Right renal cortex interstitium (tissue), 3 donors: ENCODE results near the gene SSMEM1. TPM values are rescaled to one million over a fixed set of nuclear protein-coding genes. Genes with fewer than 3 reads are reported as not detected.
"Not testable (repeated sequence)": the region's sequence is repeated elsewhere in the genome, so short reads cannot be mapped to it uniquely, and the experiment has no call there.

Experiments used
- DNase-seq, 3 donors: peaks; one replicate each; pipeline ENCODE4 v3.0.0-alpha.2; 2013; ENCODE audit warnings: low read depth in 3 of 3, low spot score in 2 of 3
- polyA plus RNA-seq, 3 donors: library from polyadenylated mRNA; unstranded; fragments of 120-200 nt; gene quantifications; one replicate each; pipeline ENCODE4 v1.2.1, GENCODE V29; 2013; ENCODE audit not compliant: insufficient read length in 3 of 3

SSMEM1 gene
- polyA plus RNA-seq, 3 donors: not detected

DNA sequence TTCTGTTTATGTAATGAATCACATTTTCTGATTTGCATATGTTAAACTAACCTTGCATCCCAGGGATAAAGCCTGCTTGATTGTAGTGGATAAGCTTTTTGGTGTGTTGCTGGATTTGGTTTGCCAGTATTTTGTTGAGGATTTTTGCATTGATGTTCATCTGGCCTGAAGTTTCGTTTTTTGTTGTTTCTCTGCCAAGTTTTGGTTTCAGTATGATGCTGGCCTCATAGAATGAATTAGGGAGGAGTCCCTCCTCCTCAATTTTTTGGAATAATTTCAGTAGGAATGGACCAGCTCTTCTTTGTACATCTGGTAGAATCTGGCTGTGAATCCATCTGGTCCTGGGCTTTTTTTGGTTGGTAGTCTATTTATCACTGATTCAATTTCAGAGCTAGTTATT, 35.8 kb downstream of the SSMEM1 start:
- not testable (repeated sequence) for DNase-seq

DNA sequence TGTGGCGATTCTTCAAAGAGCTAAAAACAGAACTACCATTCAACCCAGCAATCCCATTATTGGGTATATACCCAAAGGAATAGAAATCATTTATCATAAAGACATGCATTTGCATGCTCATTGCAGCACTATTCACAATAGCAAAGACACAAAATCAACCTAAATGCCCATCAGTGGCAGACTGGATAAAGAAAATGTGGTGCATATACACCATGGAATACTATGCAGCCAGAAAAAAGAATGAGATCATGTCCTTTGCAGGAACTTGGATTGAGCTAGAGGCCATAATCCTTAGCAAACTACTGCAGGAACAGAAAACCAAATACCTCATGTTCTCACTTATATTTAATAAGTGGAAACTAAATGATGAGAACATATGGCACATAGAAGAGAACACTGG, 38.8 kb downstream of the SSMEM1 start:
- DNase-seq: not testable (repeated sequence)

DNA sequence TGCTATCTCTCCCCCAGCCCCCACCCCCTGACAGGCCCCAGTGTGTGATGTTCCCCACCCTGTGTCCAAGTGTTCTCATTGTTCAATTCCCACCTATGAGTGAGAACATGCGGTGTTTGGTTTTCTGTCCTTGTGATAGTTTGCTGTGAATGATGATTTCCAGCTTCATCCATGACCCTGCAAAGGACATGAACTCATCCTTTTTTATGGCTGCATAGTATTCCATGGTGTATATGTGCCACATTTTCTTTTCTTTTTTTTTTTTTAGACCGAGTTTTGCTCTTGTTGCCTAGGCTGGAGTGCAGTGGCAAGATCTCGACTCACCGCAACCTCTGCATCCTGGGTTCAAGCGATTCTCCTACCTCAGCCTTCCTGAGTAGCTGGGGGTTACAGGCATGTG, 41.2 kb downstream of the SSMEM1 start:
- not testable (repeated sequence) for DNase-seq

DNA sequence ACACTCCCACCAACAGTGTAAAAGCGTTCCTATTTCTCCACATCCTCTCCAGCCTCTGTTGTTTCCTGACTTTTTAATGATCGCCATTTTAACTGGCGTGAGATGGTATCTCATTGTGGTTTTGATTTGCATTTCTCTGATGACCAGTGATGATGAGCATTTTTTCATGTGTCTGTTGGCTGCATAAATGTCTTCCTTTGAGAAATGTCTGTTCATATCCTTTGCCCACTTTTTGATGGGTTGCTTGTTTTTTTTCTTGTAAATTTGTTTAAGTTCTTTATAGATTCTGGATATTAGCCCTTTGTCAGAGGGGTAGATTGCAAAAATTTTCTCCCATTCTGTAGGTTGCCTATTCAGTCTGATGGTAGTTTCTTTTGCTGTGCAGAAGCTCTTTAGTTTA, 42.0 kb downstream of the SSMEM1 start:
- not testable (repeated sequence) for DNase-seq

DNA sequence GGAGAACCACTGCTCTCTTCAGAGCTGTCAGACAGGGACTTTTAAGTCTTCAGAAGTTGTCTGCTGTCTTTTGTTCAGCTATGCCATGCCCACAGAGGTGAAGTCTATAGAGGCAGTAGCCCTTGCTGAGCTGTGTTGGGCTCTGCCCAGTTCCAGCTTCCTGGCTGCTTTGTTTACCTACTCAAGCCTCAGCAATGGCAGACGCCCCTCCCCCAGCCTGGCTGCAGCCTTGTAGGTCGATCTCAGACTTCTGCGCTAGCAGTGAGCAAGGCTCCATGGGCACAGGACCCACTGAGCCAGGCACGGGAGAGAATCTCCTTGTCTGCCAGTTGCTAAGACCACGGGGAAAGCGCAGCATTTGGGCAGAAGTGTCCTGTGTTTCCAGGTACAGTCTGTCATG, 46.9 kb downstream of the SSMEM1 start:
- DNase-seq: no peak

DNA sequence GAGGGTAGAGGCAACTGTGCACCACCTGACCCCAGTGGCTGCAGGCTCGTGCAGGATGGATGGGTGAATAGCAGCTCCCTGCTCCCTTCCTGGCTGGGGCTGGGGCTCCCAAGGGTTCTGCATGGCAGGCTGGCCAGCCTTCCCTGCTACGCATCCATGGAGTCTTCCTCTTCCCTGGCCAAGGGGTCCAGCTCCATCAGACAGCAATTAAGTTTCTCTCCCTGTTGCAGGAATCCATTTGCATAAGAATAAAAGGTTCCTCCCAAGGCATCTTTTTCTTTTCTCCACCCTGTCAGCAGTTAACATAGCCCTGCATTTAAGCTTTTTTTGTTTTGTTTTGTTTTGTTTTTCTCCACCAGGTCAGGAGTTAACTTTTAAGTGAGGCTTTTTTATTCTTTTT, 49.0 kb downstream of the SSMEM1 start:
- DNase-seq: no peak

DNA sequence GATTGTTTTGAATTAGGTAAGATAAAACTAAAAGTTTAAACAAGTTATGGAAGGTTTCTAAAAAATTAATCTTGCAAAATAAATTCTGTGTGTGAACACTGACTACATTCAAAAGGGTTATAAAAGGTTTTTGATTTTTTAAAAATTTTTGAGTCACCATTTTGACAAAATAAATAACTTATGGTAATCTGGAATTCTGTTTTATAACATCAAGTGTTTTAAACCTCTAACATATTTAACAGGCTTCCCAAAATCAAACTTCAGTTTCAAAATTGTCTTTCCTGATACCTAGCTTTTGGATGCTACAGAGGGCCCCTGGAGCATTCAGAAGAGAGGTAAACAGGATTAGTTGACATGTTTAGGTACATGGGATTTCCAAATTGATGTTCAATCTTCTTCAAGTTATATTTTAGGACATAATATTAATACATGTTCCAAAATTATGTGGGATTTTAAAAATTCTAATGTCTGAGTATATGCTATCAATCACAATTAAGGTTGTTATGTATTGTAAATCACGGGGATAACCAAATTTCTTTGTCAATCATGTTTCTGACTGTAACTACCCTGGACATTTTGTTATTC, 50.9 kb downstream of the SSMEM1 start:
- no peak for DNase-seq

DNA sequence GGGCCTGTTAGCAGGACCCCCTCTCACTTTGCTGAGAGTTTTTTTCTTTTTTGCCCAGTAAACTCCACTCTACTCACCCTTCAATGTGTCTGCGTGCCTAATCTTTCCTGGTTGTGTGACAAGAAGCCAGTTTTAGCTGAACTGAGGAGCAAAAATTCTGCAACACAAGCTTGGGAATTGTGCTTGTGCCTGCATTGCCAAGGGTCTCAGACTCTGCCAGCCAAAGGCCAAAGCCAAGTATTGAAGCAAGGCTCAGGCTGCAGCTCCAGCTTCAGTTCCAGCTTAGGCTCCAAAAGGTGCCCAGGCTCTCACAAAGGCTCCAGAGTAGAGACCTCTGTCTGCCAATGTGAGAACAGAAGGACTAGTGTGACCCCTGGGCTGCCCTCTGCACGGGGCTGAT, 54.8 kb downstream of the SSMEM1 start:
- no peak for DNase-seq

DNA sequence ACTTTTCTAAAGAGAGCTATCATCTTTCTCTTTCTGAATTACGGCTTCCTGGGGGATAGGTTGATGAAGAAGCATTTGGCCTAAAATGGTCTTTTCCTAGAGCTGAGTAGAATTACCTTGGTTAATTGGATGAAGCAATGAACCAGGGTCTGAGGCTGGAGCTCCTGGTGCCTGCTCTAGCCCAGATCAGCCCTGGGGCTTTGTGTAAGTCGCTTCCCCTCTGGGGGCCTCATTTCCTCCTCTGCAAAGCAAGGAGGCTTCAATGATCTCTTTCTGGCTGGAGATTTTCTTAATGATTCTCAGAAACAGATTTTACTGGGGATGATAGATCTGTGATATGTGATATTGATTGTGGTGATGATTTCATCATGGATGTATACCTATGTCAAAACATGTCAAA, 55.5 kb downstream of the SSMEM1 start:
- DNase-seq: no peak

Other genes starting within 250 kb of the SSMEM1 start
- gene ZC3HC1, start 156.5 kb upstream of the SSMEM1 start, polyA plus RNA-seq: 10 to 100 TPM; 29.2 to 30.7 (median 29.6) TPM
- 10 to 100 TPM; 49.6 to 56.2 (median 52.2) TPM for gene KLHDC10, start 137.3 kb upstream of the SSMEM1 start, polyA plus RNA-seq
- 10 to 100 TPM; 28.3 to 30.6 (median 28.4) TPM for gene TMEM209, start 2.5 kb upstream of the SSMEM1 start, polyA plus RNA-seq
- under 1 TPM; 0.34 to 0.46 (median 0.39) TPM for gene CPA2, start 59.0 kb downstream of the SSMEM1 start, polyA plus RNA-seq
- gene CPA4, start 85.3 kb downstream of the SSMEM1 start, polyA plus RNA-seq: under 1 TPM; 0.16 to 0.50 (median 0.47) TPM
- gene CPA5, start 137.0 kb downstream of the SSMEM1 start, polyA plus RNA-seq: under 1 TPM in 2 of 3 donors, not detected in 1; 0.22 to 0.31 TPM
- gene CPA1, start 172.6 kb downstream of the SSMEM1 start, polyA plus RNA-seq: 1 to 10 TPM; 1.2 to 2.5 (median 1.7) TPM
- gene CEP41, start 233.2 kb downstream of the SSMEM1 start, polyA plus RNA-seq: 10 to 100 TPM; 25.5 to 27.7 (median 27.2) TPM